Progenitor cell of endocrine pancreas (in vitro differentiated cells): ENCODE results near the gene SNRK. TPM values are rescaled to one million over a fixed set of nuclear protein-coding genes. Genes with fewer than 3 reads are reported as not detected.

Experiments used
- DNase-seq: peaks from one replicate; pipeline ENCODE4 v3.0.0; 2021; ENCODE audit warnings: low spot score; ENCODE audit not compliant: unreplicated experiment
- H3K27ac Mint-ChIP-seq: 2 replicates; pipeline ENCODE4 v1.8.0; 2021; ENCODE audit warnings: mild to moderate bottlenecking, moderate library complexity, mixed read lengths
- H3K27me3 Mint-ChIP-seq: 2 replicates; pipeline ENCODE4 v1.8.0; 2021; ENCODE audit warnings: mixed read lengths
- H3K36me3 Mint-ChIP-seq: 2 replicates; pipeline ENCODE4 v1.8.0; 2022; ENCODE audit warnings: mixed read lengths; ENCODE audit not compliant: insufficient read depth
- H3K4me1 Mint-ChIP-seq: 2 replicates; pipeline ENCODE4 v1.8.0; 2021; ENCODE audit warnings: low read depth, mixed read lengths
- H3K4me3 Mint-ChIP-seq: 2 replicates; pipeline ENCODE4 v1.8.0; 2021; ENCODE audit warnings: low read depth, mild to moderate bottlenecking, moderate library complexity, mixed read lengths
- H3K9me3 Mint-ChIP-seq: 2 replicates; pipeline ENCODE4 v1.8.0; 2021; ENCODE audit warnings: low read depth, mixed read lengths
- total RNA-seq: library from RNA; stranded (reverse); gene quantifications from 2 replicates; pipeline ENCODE4 v1.2.1, GENCODE V29; 2021
- TF ChIP-seq, protein P1 (sequence below): fragments of 200-600 bp; sonication (generic); IDR thresholded peaks from one replicate; pipeline ENCODE4 v1.5.0; 2021; ENCODE audit warnings: antibody characterized with exemption, mild to moderate bottlenecking; ENCODE audit not compliant: unreplicated experiment

SNRK gene
- total RNA-seq, 1 donor from 2014 or later = 23.6 TPM

DNA sequence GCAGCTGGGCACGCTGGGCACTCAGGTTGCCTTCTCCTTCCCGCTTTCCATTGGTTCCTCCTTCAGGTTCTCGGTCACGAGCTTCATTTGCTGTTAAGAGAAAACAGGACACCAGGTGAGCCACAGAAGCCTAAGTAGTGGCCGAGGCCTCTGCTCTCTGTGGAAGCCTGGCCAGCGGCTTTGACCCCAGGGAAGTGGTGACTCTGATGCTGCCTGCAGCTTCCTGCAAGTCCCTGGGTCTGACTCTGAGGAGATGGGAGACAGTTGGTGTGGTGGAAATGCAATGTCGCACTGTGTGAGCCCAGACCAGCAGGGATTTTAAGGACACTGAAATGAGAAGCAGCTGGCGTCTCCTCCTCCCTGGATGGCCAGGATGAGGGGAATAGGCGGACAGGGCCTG is 80.5 kb downstream of the SNRK start:
- no peaks in the 10 kb centered on the region for H3K9me3 Mint-ChIP-seq
- no peak overlapping the region for H3K27ac Mint-ChIP-seq

DNA sequence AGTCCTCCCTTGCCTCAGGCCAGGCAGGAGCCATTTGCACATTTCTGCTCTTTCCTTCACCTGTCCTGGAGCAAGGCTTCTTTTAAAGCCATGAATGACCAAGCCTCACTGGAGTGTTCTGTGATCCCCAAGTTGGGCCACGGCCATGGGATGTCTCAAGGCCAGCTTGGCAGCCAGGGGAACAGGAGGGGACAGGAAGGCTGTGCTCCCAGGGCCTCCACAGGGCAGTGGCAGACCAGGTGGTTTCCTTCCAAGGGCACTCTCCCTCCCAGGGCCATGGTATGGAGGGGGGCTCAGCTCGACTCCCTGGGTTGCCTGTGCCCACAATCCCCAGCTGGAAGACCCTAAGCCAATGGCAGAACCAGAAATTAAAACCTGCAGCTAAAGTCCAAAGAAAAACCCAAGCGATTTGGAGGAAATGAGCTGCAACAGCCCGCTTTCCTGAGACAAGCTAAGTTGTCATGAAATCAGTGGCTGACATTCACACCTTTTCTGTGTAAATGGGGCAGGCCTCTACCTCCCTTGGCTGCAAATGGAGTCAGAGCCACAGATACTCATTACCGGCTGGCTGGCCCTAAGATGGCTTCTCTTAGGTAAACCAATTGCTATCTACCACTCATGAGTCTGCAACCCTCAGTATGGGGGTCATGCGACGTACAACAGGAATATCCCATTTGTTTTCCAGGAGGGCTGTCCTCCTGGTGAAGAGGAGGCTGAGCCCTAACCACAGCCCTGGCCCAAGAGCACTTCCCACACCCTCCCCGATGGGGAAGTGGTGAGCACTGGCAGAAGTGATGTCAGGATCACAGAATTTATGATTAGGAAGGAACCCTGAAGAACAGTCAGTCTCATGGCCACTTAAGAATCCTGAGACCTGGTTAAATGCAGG is 83.3 kb downstream of the SNRK start:
- no peak for DNase-seq
- no peak overlapping the region for H3K4me3 Mint-ChIP-seq
- H3K4me1 Mint-ChIP-seq = no peaks in the 10 kb centered on the region
- H3K36me3 Mint-ChIP-seq = peaks cover 1% of the 10 kb centered on the region
- H3K27ac Mint-ChIP-seq = no peak overlapping the region
- H3K9me3 Mint-ChIP-seq = no peaks in the 10 kb centered on the region
- TF ChIP-seq, protein P1, sequence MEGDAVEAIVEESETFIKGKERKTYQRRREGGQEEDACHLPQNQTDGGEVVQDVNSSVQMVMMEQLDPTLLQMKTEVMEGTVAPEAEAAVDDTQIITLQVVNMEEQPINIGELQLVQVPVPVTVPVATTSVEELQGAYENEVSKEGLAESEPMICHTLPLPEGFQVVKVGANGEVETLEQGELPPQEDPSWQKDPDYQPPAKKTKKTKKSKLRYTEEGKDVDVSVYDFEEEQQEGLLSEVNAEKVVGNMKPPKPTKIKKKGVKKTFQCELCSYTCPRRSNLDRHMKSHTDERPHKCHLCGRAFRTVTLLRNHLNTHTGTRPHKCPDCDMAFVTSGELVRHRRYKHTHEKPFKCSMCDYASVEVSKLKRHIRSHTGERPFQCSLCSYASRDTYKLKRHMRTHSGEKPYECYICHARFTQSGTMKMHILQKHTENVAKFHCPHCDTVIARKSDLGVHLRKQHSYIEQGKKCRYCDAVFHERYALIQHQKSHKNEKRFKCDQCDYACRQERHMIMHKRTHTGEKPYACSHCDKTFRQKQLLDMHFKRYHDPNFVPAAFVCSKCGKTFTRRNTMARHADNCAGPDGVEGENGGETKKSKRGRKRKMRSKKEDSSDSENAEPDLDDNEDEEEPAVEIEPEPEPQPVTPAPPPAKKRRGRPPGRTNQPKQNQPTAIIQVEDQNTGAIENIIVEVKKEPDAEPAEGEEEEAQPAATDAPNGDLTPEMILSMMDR = no peak
- H3K27me3 Mint-ChIP-seq = no peaks in the 10 kb centered on the region

More for the DNA sequence above, 80.5 kb downstream of the SNRK start:
- DNase-seq = no peak
- Mint-ChIP-seq H3K4me3 (no peak overlapping the region), H3K36me3 (peaks cover 5% of the 10 kb centered on the region), H3K27me3 (no peaks in the 10 kb centered on the region), H3K4me1 (no peaks in the 10 kb centered on the region)
- TF ChIP-seq, protein P1 = no peak

DNA sequence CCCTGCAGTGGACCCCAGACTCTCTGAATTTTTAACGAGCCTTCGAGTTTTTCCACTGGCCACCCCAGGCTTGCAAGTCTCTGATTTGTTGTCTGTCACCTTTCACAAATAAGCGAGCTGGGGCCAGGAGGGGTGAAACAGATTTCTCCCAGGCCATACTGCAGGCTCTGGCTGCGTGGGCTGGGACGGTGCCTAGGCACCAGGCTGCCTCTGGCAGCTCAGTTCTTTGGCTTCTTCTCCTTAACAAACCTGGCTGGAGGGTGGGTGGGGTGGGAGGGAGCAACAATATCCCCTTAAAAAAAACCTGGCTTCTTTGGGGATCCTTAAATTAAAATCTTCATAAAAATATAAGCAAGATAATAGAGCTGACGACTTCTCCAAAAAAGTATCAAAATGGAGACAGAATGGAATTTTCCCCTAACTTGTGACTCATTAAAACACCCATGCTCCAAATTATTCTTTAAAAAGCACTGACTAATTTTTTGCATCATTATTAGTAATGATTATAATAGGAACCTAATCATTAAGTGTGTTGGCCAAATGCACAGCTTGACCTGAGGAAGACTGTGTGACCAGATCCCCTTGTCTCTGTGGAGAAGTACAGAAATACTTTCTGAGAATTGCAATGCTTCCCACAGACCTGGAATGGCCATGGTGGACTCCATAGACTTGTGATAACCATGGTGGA is 84.1 kb downstream of the SNRK start:
- DNase-seq = no peak
- Mint-ChIP-seq H3K4me1 (no peaks in the 10 kb centered on the region), H3K4me3 (no peak overlapping the region), H3K9me3 (no peaks in the 10 kb centered on the region), H3K27me3 (no peaks in the 10 kb centered on the region), H3K36me3 (peaks cover 1% of the 10 kb centered on the region), H3K27ac (no peak overlapping the region)
- TF ChIP-seq, protein P1 = no peak

DNA sequence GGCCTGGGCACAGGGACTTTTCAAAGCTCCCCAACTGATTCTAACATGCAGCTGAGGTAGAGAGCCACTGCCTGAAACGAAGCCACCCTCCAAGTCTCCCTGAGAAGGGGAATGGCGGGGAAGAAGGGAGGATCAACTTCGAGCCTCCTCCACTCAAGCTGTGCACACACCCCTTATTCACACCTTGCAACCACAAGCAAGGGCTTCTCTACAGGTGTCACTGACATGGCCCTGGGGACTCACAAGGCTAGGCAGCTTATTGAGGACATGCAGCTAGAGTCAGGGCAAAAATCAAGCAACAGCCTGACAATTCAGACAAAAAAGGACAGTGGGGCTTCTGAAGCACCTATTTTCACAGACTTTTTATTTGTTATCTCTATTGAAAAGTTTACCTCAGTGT is 85.2 kb downstream of the SNRK start:
- H3K36me3 Mint-ChIP-seq = no peaks in the 10 kb centered on the region
- H3K4me1 Mint-ChIP-seq = no peaks in the 10 kb centered on the region
- no peaks in the 10 kb centered on the region for H3K9me3 Mint-ChIP-seq
- H3K4me3 Mint-ChIP-seq = no peak overlapping the region
- TF ChIP-seq, protein P1 = no peak
- no peak for DNase-seq
- H3K27me3 Mint-ChIP-seq = no peaks in the 10 kb centered on the region
- no peak overlapping the region for H3K27ac Mint-ChIP-seq

DNA sequence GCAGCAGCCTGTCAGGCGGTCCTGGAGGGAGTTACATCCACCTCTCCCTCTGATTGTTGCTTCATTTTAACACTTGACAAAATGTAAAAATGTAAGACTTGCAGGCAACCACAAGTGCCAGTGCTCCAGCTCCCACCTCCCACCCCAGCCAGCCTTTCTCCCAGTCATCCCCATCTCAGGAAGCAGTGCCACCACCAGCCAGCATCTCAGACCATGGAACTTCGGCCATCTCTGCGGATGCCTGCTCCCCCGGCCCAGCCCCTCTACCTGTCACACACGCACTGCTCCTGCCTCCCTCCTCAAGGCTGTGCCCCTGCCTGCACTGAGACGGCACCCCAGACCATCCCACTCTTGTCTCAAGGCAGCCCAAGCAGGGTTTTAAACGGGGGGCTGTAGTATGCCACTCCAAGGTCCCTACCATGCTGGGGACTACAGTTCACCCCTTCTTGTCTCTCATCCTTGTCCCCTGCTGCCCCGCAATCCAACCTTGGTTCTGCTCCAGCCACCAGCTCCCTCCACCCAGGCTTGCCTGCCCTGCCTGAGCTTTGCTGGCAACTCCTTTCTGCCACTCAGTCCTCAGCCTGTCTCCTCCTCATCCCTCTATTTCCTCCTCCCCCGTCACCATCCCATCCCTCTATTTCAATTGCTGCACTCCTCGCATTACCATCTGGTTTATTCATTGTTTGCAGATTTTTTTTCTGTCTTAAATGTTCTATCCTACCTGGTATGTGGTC is 85.8 kb downstream of the SNRK start:
- Mint-ChIP-seq H3K4me1 (no peaks in the 10 kb centered on the region), H3K27me3 (no peaks in the 10 kb centered on the region), H3K4me3 (no peak overlapping the region), H3K27ac (peak overlapping the region; percentile 75), H3K9me3 (no peaks in the 10 kb centered on the region), H3K36me3 (no peaks in the 10 kb centered on the region)
- DNase-seq = no peak
- TF ChIP-seq, protein P1 = no peak
